Ishikawa (cell line): Measurements from ENCODE around the gene RNF212B.

Experiments used
- CEBPB ChIP-seq: IDR thresholded peaks from 2 replicates; pipeline ENCODE4 v1.6.1; 2012
- CREB1 ChIP-seq: IDR thresholded peaks from 2 replicates; pipeline ENCODE4 v1.6.1; 2012; ENCODE audit warnings: low read depth
- EGR1 ChIP-seq: IDR thresholded peaks from 2 replicates; pipeline ENCODE4 v1.6.1; 2012
- EP300 ChIP-seq: IDR thresholded peaks from 2 replicates; pipeline ENCODE4 v1.6.1; 2012; ENCODE audit warnings: borderline replicate concordance
- FOXM1 ChIP-seq: IDR thresholded peaks from 2 replicates; pipeline ENCODE4 v1.6.1; 2012; ENCODE audit warnings: low read depth, borderline replicate concordance
- NFIC ChIP-seq: IDR thresholded peaks from 2 replicates; pipeline ENCODE4 v1.6.1; 2012
- RAD21 ChIP-seq: IDR thresholded peaks from 2 replicates; pipeline ENCODE4 v1.6.1; 2012; ENCODE audit warnings: low read depth
- TAF1 ChIP-seq: IDR thresholded peaks from 2 replicates; pipeline ENCODE4 v1.6.1; 2012; ENCODE audit warnings: low read depth, mild to moderate bottlenecking
- TCF12 ChIP-seq: IDR thresholded peaks from 2 replicates; pipeline ENCODE4 v1.6.1; 2012; ENCODE audit warnings: low read depth
- TEAD4 ChIP-seq: IDR thresholded peaks from 2 replicates; pipeline ENCODE4 v1.6.1; 2012
- USF1 ChIP-seq: IDR thresholded peaks from 2 replicates; pipeline ENCODE4 v1.6.1; 2012
- YY1 ChIP-seq: IDR thresholded peaks from 2 replicates; pipeline ENCODE4 v1.6.1; 2012; ENCODE audit warnings: low read depth
- ZBTB7A ChIP-seq: IDR thresholded peaks from 2 replicates; pipeline ENCODE4 v1.6.1; 2012; ENCODE audit warnings: low read depth
- TF ChIP-seq, protein P1 (sequence below): IDR thresholded peaks from 2 replicates; pipeline ENCODE4 v1.6.1; 2012
- TF ChIP-seq, protein P2 (sequence below): IDR thresholded peaks from 2 replicates; pipeline ENCODE4 v1.6.1; 2012; ENCODE audit warnings: low read depth, mild to moderate bottlenecking

The RNF212B gene

DNA sequence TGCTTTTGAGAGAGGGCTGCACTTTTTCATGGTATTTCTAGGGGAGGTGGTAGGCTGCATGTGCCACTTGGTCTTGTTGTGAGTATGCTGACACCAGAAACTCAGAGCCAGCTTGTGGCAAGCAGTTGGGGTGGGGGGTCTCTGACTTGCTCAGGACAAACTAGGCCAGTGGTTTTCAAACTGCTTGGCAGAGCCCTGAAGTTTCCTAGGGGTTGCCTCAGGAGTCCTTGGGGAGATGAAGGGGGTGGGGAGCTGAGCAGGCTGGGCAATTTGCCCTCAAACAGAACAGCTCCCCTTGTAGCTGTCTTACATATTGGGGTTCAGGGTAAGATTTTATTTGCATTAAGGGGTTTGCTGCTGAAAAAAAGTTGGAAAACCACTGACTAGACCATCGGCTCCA is 72.8 kb downstream of the RNF212B start:
- TF ChIP-seq, protein P1, sequence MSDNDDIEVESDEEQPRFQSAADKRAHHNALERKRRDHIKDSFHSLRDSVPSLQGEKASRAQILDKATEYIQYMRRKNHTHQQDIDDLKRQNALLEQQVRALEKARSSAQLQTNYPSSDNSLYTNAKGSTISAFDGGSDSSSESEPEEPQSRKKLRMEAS: no peak

GRCh38 chr14:23316300-23316699 is 78.6 kb downstream of the RNF212B start:
- TF ChIP-seq NFIC (no peak), EGR1 (no peak), CREB1 (no peak), YY1 (no peak), ZBTB7A (no peak), RAD21 (no peak), TEAD4 (no peak), TCF12 (no peak), USF1 (no peak), CEBPB (no peak), TAF1 (no peak)
- TF ChIP-seq, protein P2, sequence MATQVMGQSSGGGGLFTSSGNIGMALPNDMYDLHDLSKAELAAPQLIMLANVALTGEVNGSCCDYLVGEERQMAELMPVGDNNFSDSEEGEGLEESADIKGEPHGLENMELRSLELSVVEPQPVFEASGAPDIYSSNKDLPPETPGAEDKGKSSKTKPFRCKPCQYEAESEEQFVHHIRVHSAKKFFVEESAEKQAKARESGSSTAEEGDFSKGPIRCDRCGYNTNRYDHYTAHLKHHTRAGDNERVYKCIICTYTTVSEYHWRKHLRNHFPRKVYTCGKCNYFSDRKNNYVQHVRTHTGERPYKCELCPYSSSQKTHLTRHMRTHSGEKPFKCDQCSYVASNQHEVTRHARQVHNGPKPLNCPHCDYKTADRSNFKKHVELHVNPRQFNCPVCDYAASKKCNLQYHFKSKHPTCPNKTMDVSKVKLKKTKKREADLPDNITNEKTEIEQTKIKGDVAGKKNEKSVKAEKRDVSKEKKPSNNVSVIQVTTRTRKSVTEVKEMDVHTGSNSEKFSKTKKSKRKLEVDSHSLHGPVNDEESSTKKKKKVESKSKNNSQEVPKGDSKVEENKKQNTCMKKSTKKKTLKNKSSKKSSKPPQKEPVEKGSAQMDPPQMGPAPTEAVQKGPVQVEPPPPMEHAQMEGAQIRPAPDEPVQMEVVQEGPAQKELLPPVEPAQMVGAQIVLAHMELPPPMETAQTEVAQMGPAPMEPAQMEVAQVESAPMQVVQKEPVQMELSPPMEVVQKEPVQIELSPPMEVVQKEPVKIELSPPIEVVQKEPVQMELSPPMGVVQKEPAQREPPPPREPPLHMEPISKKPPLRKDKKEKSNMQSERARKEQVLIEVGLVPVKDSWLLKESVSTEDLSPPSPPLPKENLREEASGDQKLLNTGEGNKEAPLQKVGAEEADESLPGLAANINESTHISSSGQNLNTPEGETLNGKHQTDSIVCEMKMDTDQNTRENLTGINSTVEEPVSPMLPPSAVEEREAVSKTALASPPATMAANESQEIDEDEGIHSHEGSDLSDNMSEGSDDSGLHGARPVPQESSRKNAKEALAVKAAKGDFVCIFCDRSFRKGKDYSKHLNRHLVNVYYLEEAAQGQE: no peak
- TF ChIP-seq, protein P1: no peak

DNA sequence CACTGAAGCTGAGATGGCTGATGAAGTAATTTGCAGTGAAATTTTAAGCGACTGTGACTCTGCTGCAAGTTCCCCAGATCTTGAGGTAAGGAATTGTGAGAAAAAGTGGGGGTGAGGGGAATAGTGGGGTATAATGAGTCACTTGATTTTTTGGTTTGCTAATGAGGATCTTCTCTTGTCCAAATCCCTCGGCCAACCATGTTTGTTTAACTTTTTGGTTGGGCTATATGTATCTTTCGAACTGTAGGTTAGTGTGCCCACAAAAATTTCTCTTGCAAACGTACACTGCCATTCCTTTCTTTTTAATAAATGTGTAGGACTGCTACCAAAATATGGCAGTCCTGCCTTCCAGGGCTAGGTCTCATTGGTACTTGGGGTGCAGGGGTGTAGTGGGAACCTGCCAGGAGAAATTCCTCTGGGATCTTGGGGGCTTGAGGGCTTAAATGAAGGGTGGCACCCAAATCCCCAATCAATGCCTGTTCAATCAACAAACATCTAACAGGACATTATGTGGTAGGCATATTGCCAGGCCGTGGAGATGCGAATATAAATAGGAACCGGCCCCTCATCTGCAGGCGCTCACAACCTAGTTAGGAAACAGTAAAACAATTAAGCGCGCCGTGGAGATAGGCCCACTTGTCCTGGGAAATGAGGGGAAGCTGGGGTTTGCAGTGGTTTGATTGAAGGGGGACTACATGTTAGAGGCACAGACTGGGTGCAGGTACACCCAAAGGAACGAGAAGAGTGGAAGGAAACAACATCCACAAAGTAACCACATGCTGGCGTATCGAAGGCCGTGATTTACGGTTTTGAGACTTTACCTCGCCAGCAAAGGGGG is 82.2 kb downstream of the RNF212B start:
- TF ChIP-seq YY1: no peak
- TF ChIP-seq, protein P1: no peak

- peak; percentile 64 for TF ChIP-seq TAF1
- TF ChIP-seq, protein P2: no peak
- no peak; the same call in 1 of the 2 replicates for TF ChIP-seq NFIC
- TF ChIP-seq EGR1: no peak
- TF ChIP-seq TCF12: no peak
- peak; percentile 96 for TF ChIP-seq USF1
- no peak for TF ChIP-seq ZBTB7A
- TF ChIP-seq, protein P1: peak; percentile 63
- no peak for TF ChIP-seq TEAD4
- TF ChIP-seq YY1: peak; percentile 95
- TF ChIP-seq CREB1: peak; percentile 88
- TF ChIP-seq CEBPB: 0 out of 2 replicates have a peak, but pooled peaks have one; percentile 17
- 0 out of 2 replicates have a peak, but pooled peaks have one; percentile 23 for TF ChIP-seq EP300
- TF ChIP-seq FOXM1: no peak
- no peak for TF ChIP-seq RAD21
These were observed 83.1 kb downstream of the RNF212B start, which contains the start of gene PABPN1 for GRCh38 chr14:23320584-23321571. Gene PABPN1, plus strand, starts transcription at chr14:23321457. Its CDS starts 13 bp downstream, at chr14:23321470.
